Epithelial cell of esophagus (primary cell): Measurements from ENCODE around the gene FOSB.

Experiments
- DNase-seq: peaks from one replicate; pipeline ENCODE4 v3.0.0; 2010; ENCODE audit warnings: low read depth
- H3K4me3 ChIP-seq: 2 replicates; pipeline ENCODE4 v1.5.1; 2011; ENCODE audit warnings: mild to moderate bottlenecking, low read length, control low read depth
- CTCF ChIP-seq: IDR thresholded peaks from 2 replicates; pipeline ENCODE4 v1.5.1; 2011; ENCODE audit warnings: low read depth, mild to moderate bottlenecking, low read length, control low read depth, inconsistent platforms; ENCODE audit not compliant: insufficient read depth; ENCODE audit errors: missing control alignments

FOSB gene

DNA sequence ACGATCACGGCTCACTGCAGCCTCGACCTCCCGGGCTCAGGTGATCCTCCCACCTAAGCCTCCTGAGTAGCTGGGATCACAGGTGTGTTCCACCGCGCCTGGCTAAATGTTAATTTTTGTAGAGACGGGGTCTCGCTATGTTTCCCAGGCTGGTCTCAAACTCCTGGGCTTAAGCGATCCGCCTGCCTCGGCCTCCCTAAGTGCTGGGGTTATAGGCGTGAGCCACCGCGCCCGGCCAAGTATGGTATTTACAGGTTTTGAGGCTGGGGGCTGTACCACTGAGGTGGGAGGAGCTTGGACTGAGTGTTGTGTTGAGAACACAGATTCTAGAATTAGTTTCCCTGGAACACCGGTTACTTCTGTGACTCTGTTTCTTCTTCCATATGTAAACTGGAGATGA is 30.0 kb downstream of the FOSB start:
- no peak for TF ChIP-seq CTCF
- DNase-seq: no peak
- no peak overlapping the region for H3K4me3 ChIP-seq

- H3K4me3 ChIP-seq: peak within 1 kb of the TSS; percentile 41
- DNase-seq: no peak
- TF ChIP-seq CTCF: no peak
These were observed 30.8 kb downstream of the FOSB start, which contains the start of gene PPM1N for GRCh38 chr19:45498411-45499195. PPM1N (plus strand) TSS chr19:45498443; CDS start chr19:45498473, 30 bp downstream.

GRCh38 chr19:45499196-45500180 is 31.7 kb downstream of the FOSB start:
- no peak overlapping the region for H3K4me3 ChIP-seq
- peak; percentile 65 for DNase-seq
- TF ChIP-seq CTCF: no peak

DNA sequence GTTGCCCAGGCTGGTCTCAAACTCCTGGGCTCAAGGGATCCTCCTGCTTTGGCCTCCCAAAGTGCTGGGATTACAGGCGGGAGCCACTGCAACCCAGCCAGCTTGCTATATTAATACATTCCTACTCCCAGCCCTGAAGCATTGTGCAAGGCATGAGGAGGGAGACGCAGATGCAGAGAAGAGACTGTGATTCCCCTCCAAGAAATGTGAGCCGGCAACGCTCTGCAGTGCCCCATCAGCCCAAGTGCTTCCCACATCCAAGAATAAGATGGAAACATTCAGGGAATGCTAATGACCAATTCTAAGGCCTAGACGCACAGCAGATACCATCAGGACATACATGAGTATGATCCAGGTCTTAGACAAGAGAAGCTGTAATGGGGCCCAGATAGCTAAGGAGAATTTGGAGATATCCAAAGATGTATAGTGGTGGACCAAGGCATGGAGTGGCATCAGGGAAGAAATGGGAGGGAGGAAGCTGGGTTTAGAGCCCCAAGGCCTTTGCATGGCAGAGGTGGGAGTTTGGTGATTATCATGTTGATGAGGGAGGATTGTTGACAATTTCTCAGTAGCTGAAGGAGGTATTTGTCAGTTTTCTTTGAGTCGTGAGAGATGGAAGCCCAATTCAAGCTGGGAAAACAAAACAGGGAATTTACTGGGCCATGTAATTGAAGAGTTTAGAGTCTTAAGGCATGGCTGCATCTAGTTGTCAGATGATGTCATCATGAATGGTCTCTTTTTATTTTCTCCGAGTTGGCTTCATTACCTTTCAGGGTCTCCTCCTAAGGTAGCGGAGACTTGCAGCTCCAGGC is 33.3 kb downstream of the FOSB start:
- H3K4me3 ChIP-seq: no peak overlapping the region
- no peak for DNase-seq
- no peak for TF ChIP-seq CTCF

GRCh38 chr19:45501730-45502014 is 33.9 kb downstream of the FOSB start:
- DNase-seq: no peak
- H3K4me3 ChIP-seq: no peak overlapping the region
- TF ChIP-seq CTCF: no peak

- DNase-seq: no peak
- no peak overlapping the region for H3K4me3 ChIP-seq
- TF ChIP-seq CTCF: no peak
These were observed 34.3 kb downstream of the FOSB start for GRCh38 chr19:45502111-45502510.
